Measurements from ENCODE around the gene OR51M1.
"Not testable (repeated sequence)": the region's sequence is repeated elsewhere in the genome, so short reads cannot be mapped to it uniquely, and the experiment has no call there.

OR51M1 gene, protein sequence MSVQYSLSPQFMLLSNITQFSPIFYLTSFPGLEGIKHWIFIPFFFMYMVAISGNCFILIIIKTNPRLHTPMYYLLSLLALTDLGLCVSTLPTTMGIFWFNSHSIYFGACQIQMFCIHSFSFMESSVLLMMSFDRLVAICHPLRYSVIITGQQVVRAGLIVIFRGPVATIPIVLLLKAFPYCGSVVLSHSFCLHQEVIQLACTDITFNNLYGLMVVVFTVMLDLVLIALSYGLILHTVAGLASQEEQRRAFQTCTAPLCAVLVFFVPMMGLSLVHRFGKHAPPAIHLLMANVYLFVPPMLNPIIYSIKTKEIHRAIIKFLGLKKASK

DNA sequence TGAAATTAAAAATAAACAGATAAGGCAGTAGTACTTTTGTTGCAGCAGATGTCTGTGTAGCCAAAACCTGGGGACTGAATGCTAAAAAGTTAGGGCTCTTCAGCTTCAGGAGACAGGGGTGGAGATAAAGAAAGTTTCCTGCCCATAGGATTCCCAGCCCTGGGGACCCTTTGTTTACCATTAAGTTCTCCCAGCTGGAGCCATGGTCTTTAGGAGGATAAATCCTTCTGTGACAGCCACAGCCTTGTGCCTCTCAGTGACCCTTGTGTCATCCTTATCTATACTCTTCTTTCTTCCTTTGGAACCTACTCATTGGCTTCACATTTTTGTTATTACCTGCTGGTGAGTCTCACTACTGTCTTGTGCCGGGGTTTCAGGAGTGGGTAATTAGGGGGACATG lies at the start of gene OR51M1:
Gene OR51M1 (plus strand): TSS at position 237 of the 400 bp plus-strand sequence. CDS start 5,587 bp downstream, outside the sequence.
- no peak for DNase-seq

GRCh38 chr11:5335170-5335569 lies 48.4 kb upstream of the OR51M1 start:
- DNase-seq = no peak

DNA sequence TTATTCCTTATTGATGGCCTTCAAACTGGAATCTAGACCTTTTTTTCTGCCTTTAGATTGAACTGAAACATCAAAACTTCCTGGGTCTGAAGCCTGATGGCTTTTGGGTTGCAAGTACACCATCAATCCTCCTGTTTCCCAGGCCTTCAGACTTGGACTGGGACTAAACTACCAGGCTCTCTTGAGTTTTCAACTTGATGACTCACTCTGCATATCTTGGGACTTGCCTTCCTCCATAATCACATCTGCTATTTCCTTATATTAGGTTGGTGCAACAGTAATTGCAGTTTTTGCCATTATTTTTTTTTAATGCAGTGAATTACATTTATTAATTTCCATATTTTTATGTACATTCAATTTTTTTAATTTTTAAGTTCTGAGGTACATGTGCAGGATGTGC lies 47.3 kb upstream of the OR51M1 start:
- no peak for DNase-seq

DNA sequence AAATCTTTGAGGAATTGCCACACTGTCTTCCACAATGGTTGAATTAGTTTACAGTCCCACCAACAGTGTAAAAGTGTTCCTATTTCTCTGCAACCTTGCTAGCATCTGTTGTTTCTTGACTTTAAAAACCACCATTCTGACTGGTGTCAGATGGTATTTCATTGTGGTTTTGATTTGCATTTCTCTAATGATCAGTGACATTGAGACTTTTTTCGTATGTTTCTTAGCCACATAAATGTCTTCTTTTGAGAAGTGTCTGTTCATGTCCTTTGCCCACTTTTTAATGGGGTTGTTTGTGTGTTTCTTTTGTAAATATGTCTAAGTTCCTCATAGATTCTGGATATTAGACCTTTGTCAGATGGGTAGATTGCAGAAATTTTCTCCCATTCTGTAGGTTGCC lies 46.4 kb upstream of the OR51M1 start:
- not testable (repeated sequence) for DNase-seq

DNA sequence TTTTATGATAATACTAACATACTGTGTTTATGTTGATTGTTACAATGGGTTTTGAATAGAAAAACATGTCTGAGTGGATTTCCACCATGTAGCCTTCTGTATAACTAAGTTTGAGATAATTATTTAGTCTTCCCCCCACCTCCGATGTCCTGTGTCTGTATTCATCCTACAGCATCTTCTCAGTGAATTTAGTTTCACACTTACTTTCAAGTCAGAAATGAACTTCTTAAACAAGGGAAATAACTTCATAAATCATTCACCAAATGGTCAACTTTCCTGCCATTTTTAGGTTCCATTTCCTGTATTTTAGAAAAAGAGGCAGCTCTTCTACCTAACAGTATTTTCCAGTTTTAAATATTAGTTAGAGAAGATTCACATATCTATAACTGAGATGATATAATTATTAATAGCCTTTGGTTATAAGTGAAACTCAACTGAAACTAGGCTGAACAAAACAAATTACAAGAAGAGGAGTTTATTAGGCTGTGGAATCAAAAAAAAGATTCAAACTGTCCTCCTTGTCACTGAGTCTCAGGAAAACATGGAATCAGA lies 43.8 kb upstream of the OR51M1 start:
- DNase-seq = no peak

GRCh38 chr11:5343474-5344335 lies 39.9 kb upstream of the OR51M1 start, which contains the start of gene OR51B5:
Gene OR51B5 (minus strand): TSS chr11:5343524. CDS start chr11:5343524, 0 bp downstream.
- no peak for DNase-seq

- DNase-seq = no peak
Measured at GRCh38 chr11:5345831-5346230, 37.8 kb upstream of the OR51M1 start.

DNA sequence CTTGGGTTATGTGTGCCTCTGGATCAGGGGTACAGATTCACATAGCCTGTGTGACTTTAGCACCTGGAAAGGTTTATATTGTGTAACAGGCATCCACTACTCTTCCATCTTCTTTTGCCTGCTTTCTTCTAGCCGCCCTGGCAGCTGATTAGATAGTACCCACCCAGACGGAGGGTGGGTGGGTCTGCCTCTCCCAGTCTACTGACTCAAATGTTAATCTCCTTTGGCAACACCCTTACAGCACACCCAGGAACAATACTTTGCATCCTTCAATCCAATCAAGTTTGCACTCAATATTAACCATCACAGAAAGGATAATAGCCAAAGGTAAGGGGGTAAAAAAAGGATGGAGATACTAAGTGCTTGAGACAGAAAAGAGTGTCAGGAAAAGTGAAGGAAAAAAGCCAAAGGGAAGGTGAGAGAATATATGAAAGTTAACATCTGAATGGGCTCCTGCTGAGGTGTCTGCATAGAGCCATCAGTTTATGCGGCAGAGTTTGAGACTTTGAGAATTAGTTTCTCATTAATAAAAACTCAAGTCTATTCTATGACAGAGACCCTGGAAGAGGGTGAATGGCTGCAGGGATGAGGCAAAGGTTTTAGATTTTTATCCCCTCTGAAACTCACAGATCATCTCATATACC lies 34.9 kb upstream of the OR51M1 start:
- no peak for DNase-seq

DNA sequence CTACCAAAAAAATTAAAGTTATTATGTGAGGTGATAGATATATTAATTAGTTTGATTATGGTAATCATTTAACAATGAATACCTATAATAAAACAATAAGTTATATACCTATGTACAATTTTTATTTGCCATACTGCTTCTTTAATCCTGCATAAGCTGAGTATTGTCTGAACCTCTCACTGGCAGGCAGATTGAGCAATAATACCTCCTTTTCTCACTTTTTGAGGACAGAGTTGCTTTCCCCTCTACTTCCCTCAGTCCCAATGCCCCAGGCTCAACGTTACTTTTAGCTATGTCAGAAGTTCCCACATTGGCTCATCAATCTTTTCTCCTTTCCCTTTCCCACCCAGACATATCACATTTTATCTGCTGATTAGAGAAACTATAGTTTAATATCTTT lies 34.1 kb upstream of the OR51M1 start:
- no peak for DNase-seq

- no peak for DNase-seq
Measured at GRCh38 chr11:5351208-5351607, 32.4 kb upstream of the OR51M1 start, which contains the start of gene OR51B6. Gene OR51B6 (plus strand): TSS chr11:5351508. CDS start chr11:5351508, 0 bp downstream.

- not testable (repeated sequence) for DNase-seq
Measured at GRCh38 chr11:5356031-5356430, 27.6 kb upstream of the OR51M1 start.

GRCh38 chr11:5362017-5362625 lies 21.5 kb upstream of the OR51M1 start:
- no peak for DNase-seq

- DNase-seq = no peak
Measured at GRCh38 chr11:5363679-5364078, 19.9 kb upstream of the OR51M1 start.

DNA sequence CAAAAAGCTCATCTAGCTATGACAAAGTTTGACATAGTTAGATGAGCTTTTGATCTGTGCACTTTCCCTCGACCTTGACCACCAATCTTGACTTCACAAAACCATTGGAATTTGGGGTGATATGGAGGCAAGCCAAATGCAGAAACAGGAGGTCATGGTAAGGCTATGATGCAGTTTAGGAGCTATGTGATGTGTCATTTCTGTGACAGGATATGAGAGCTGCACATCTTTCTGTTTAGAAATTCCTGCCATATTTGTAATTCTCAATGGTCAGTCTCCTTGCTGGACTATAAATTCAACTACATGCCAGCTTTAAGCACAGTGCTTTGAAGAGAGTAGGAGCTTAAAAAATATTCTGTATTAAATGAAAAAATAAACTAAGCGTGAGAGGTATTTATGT lies 19.4 kb upstream of the OR51M1 start:
- no peak for DNase-seq

DNA sequence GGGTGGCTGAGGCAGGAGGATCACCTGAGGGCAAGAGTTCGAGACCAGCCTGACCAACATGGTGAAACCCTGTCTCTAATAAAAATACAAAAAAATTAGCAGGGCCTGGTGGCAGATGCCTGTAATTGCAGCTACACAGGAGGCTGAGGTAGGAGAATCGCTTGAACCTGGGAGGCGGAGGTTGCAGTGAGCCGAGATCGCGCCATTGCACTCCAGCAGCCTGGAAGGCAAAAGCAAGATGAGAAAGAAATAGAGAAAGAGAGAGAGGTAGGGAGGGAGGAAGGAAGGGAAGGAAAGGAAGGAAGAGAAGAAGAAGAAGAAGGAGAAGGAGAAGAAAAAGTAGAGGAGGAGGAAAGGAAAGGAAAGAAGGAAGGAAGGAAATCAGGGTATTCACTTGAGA lies 17.2 kb upstream of the OR51M1 start:
- not testable (repeated sequence) for DNase-seq

DNA sequence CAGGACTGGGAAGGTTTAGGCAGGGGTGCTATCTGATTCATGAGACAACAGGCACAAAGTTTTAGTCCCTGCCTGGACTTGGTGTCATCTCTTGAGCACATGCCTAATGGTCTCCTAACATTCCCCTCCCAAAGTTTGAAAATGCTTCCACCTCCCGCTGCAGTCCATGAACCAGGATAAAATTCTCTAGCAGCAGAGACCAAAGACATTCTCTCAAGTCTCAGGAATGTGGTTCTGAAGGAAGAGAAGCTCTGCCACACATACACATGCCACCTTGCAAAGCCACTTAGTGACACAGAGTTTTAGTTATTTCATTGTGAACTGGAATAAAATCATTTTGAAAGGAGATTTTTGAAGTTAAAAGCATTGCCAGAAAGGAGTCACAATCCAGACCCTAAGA lies 16.8 kb upstream of the OR51M1 start:
- DNase-seq = no peak

GRCh38 chr11:5367448-5368074 lies 16.1 kb upstream of the OR51M1 start:
- no peak for DNase-seq

DNA sequence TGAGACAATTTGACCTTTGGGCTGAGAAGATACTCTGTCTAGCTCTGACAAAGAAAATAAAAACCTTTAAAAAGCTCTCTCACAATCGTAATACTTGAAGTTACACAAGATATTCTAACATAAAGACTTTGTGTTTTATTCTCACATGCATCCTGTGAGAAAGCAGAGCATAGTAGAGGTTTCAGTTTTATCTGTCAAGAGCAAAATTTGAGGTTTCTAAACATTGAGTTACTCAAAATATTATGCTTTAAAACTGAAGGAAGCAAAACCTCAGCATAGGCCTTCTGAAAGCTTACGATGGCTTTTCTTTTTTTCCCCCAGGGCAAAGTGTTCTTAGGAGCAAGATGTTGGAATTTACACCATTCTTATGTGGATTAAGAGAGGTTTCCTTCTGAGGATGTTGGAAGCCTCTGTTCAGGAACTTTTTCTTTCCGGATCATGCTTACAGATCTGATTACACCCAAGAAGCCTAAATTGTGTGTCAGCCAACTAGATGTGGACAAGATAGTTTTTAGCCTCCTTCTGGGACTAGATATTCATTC lies 15.0 kb upstream of the OR51M1 start:
- no peak for DNase-seq

DNA sequence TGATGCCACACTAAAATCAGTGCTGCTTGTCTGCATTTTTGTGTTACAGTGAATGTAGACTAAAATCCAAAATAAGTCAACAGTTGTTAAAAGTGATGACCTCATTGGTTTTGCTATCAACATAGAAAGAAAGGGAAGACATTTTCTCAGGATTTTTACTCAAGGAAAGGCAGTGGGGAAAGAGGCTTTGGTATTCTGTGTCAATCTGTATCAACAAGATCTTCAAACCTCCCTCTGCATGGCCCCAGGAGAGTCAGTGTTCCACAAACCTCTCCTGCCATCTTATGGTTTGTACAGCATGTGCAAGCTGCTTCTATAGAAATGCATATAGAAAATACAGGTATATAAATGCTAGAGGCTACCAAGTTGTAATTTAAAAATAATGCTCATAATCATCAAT lies 13.8 kb upstream of the OR51M1 start:
- no peak for DNase-seq

- peak; percentile 24 for DNase-seq
Measured at GRCh38 chr11:5380740-5381342, 2.8 kb upstream of the OR51M1 start.

GRCh38 chr11:5384335-5384734 lies 723 bp downstream of the OR51M1 start:
- no peak for DNase-seq

Data from 8988T (cell line).